ENCODE results near the gene TCF12.
"Not testable (repeated sequence)": the region's sequence is repeated elsewhere in the genome, so short reads cannot be mapped to it uniquely, and the experiment has no call there.

The TCF12 gene

DNA sequence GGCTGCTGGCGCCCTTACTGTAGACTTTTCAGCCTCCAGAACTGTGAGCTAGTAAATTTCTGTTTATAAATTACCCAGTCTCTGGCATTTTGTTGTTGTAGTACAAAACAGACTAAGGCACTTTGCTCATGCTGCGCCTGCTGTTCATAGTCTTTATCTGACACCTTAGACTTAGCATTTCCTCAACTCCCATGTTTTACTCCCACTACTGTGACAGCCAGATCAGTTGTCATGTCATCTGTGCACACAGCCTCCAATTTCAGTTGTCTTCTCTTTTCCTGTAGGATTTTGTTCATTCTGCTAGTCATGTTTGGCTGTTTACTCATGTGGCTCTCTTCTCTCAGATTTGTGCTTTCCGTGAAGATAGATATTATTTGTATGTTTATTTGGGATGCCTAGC is 62.0 kb downstream of the TCF12 start:
- DNase-seq: no peak

GRCh38 chr15:56981160-56981559 is 62.7 kb downstream of the TCF12 start:
- no peak for DNase-seq

- DNase-seq: no peak
These were observed 64.5 kb downstream of the TCF12 start for GRCh38 chr15:56982987-56983386.

DNA sequence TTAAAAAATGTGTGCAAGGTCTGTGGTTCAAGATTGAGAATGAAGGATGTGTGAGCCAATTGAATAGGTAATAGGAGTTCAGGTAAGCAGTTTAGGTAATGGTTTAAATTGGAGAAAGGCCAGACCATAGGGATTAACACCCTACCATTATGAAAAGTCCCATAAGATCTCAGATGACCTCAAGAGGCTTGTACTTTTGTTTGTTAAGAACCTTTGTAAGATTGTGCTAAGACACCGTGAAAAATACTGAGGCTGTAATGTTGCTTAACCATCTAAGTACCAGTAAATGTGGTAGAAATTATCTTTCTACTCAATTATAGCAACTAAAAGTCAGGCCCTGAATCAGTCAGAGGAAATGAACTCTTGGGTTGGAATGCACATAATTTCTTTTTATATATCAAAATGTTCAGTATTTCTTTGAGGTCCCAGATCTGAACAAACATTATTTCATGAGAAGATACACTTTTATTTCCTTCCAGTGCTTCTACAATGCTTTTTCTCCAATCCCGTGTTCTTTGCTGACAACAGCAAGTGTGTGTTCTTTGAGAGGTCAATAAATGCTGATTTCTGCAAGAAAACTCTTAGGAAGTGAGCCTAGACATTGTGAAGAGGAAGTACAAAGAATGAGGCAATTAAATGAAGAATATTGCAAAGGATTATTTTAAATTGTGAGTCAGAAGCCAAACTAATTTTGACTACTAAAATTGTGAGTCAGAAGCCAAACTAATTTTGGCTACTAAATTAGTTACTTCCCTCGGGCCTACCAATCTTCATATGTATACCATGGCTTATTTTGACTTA is 66.4 kb downstream of the TCF12 start:
- no peak for DNase-seq

DNA sequence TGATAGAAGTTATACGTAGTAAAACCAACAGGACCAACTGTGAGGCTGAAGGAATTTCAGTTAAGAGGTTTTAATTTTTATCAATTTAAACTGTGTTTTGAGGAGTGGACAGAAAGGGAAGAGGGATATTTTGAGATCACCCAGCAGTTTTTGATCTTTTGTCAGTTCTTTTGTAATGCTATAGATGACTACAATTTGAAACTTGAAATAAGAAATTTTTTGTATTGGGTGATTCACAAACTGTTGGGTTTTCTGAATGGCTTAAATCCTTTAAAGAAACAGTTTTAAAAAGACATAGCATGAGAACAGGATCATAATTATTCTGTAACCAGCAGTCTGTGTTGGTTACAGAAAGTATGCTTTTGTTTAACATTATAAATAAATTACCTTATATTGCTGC is 67.4 kb downstream of the TCF12 start:
- no peak for DNase-seq

DNA sequence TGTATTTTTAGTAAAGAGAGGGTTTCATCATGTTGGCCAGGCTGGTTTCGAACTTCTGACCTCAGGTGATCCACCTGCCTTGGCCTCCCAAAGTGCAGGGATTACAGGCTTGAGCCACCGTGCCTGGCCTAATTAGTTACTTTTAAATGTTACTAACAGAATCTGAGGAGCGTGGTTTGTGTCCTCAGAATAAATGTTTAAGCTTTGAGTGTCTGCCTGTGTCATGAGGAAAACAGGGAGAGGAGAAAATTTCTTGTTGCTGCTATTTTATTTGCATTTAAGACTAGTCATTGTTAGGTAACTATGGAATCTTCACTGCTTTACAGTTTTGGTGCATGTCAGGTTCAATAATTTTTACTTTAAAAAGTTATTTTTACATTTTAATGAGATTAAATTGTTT is 68.8 kb downstream of the TCF12 start:
- DNase-seq: no peak

GRCh38 chr15:56988219-56988618 is 69.8 kb downstream of the TCF12 start:
- DNase-seq: no peak

GRCh38 chr15:56989411-56989924 is 71.0 kb downstream of the TCF12 start:
- DNase-seq: no peak

- DNase-seq: no peak
These were observed 72.6 kb downstream of the TCF12 start for GRCh38 chr15:56991017-56991416.

GRCh38 chr15:56992725-56993124 is 74.3 kb downstream of the TCF12 start:
- DNase-seq: no peak

- no peak for DNase-seq
These were observed 75.8 kb downstream of the TCF12 start for GRCh38 chr15:56994280-56994679.

- DNase-seq: no peak
These were observed 77.6 kb downstream of the TCF12 start for GRCh38 chr15:56996093-56996492.

- DNase-seq: no peak
These were observed 78.5 kb downstream of the TCF12 start for GRCh38 chr15:56996746-56997470.

DNA sequence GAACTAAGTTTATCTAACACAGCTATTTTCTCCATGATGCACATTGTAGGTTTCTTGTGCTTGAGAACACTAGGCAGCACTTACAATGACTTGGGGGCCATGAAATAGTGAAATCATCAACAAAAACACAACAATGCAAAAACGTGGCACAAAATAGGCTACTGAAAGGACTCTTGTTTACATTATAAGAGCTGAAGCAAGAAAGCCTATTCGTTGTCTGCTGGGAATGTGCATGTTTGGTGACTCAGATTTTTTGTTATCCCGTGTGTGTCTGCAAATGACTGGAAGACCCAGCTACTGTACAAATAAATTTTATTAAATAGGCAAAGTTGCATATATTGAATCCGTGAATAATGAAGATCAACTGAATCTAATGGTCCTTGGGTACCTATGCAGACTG is 85.0 kb downstream of the TCF12 start:
- no peak for DNase-seq

GRCh38 chr15:57005244-57005643 is 86.8 kb downstream of the TCF12 start:
- DNase-seq: no peak

DNA sequence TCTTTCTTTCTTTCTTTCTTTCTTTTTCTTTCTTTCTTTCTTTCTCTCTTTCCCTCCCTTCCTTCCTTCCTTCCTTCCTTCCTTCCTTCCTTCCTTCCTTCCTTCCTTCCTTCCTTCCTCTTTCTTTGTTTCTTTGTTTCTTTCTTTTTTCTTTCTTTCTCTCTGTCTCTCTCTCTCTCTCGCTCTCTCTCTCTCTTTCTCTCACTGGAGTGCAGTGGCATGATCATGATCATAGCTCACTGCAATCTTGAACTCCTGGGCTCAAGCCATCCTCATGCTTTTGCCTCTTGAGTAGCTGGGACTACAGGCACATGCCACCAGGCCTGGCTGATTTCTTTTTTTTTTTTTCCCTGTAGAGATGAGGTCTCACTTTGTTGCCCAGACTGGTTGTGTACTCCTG is 89.4 kb downstream of the TCF12 start:
- DNase-seq: not testable (repeated sequence)

- DNase-seq: no peak
These were observed 92.3 kb downstream of the TCF12 start for GRCh38 chr15:57010724-57011123.

DNA sequence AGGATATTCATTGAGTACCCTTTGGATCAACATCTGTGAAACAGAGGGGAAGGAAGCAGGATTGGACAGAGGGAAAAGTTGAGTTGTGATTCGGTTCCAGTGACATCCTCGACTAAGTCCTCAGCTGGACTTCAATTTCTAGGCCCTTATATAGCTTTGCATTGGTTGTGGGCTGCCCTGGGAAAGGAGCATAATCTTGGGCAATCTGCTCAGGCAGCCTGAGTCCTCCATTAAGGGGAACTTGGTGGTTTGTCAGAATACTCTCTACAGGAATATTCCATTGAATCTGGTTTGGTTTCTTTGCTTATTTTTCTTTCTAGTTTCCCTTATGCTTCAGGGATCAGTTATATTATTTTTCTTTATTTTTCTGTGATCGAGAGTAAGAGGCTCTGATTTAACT is 94.1 kb downstream of the TCF12 start:
- no peak for DNase-seq

DNA sequence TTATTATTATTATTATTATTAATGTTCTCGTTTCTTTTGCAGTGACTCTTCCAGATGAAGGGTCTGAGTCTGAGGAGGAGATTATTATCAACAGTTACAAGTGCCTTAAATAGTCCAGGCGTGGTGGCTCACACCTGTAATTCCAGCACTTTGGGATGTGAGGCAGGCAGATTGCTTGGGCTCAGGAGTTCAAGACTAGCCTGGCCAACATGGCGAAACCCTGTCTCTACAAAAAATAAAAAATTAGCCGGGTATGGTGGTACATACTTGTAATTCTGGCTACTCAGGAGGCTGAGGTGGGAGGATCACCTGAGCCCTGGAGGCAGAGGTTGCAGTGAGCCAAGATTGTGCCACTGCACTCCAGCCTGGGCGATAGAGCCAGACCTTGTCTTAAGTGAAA is 96.5 kb downstream of the TCF12 start:
- not testable (repeated sequence) for DNase-seq

DNA sequence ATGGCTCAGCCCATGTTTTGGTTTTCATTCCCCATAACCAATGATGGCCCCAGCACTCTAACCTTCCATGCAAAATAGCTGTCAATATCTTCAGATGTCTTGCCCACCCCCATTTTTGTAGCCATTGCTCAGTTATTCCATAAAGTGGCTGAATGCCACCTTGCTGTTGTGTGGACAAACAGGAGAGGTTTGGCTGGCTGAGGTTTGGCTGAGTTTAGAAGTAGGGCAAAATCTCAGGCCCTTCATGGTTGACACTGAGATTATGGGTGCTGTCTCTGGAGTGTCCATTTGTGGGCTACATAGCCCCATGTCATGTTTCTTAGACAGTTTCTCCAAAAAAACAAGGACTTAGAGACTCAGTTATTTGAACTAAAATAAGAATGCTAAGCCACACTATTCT is 96.9 kb downstream of the TCF12 start:
- DNase-seq: no peak

GRCh38 chr15:57015897-57016296 is 97.5 kb downstream of the TCF12 start:
- DNase-seq: no peak

GRCh38 chr15:57017024-57017423 is 98.6 kb downstream of the TCF12 start:
- no peak for DNase-seq

DNA sequence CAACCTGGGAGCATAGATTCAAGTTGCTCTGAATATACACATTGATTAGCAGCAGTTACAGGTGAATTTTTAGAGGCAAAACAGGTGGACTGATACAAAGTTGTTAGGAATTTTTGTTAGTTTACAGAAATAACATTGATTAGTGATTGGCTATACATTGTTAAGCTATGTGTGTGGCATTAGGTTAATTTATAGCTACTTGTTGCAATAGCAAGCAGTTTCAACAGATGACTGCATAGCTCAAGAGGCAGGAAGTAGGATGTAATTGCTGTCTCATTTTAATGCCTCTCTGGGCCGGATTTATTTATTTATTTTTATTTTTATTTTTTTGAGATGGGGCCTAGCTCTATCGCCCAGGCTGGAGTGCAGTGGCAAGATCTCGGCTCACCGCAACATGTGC is 99.7 kb downstream of the TCF12 start:
- DNase-seq: no peak

DNA sequence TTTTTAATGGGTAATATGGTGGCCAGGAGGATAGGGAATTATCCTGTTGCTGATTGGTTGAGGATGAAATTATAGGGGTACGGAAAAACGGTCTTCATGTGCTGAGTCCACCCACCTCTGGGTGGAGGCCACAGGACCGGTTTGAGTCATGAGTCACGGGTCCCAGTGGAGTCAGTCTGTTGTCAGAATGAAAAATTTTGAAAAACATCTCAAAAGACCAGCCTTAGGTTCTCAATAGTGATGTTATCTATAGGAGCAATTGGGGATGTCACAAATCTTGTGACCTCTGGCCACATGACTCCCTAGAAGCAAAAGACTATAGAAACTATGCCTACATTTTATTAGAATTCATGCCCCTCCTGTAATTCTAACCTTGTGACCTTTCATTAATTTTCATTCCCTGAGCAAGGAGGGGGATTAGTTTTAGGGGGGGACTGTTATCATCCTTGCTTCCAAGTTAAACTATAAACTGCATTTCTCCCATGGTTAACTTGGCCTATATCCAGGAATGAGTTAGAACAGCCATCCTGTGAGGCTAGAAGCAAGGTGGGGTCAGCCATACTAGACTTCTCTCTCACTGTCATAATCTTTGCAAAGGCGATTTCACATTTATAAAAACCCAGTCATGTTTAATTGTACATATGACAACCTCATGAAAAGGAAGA is 101.2 kb downstream of the TCF12 start:
- no peak for DNase-seq

Measured in activated T-cell treated with anti-CD3 and anti-CD28 coated beads, Interleukin-2, amount 50 U/mL, for 48 hours (primary cell).